Measurements from ENCODE around the gene CSF1.

Gene CSF1

GRCh38 chr1:109938556-109938955 lies 27.9 kb downstream of the CSF1 start:
- peaks cover 5% of the 10 kb centered on the region for H3K36me3 Mint-ChIP-seq (ENCODE audit: low read depth)
- no peaks in the 10 kb centered on the region for H3K4me1 Mint-ChIP-seq
- H3K4me3 Mint-ChIP-seq = no peak overlapping the region
- no peak overlapping the region for H3K27ac Mint-ChIP-seq
- TF ChIP-seq CTCF (IDR thresholded peaks at IDR 0.05; ENCODE audit: unreplicated experiment in 3 of 3) = no peak
- H3K27me3 Mint-ChIP-seq (ENCODE audit: low read depth) = peaks cover 6% of the 10 kb centered on the region
- peaks cover 24% of the 10 kb centered on the region for H3K9me3 Mint-ChIP-seq

- Mint-ChIP-seq H3K36me3 (ENCODE audit: low read depth) (no peaks in the 10 kb centered on the region), H3K27me3 (ENCODE audit: low read depth) (peaks cover 6% of the 10 kb centered on the region), H3K4me1 (no peaks in the 10 kb centered on the region), H3K4me3 (no peak overlapping the region), H3K9me3 (peaks cover 12% of the 10 kb centered on the region), H3K27ac (no peak overlapping the region)
- no peak for TF ChIP-seq CTCF (IDR thresholded peaks at IDR 0.05; ENCODE audit: unreplicated experiment in 3 of 3)
Observed at GRCh38 chr1:109942434-109942833, 31.8 kb downstream of the CSF1 start.

- no peak for TF ChIP-seq CTCF (IDR thresholded peaks at IDR 0.05; ENCODE audit: unreplicated experiment in 3 of 3)
- peaks cover 3% of the 10 kb centered on the region for H3K9me3 Mint-ChIP-seq
- peaks cover under 1% of the 10 kb centered on the region for H3K27me3 Mint-ChIP-seq (ENCODE audit: low read depth)
- H3K36me3 Mint-ChIP-seq (ENCODE audit: low read depth) = no peaks in the 10 kb centered on the region
- H3K4me1 Mint-ChIP-seq = no peaks in the 10 kb centered on the region
- no peak overlapping the region for H3K4me3 Mint-ChIP-seq
- no peak overlapping the region for H3K27ac Mint-ChIP-seq
Observed at GRCh38 chr1:109944541-109944940, 33.9 kb downstream of the CSF1 start.

- H3K36me3 Mint-ChIP-seq (ENCODE audit: low read depth) = no peaks in the 10 kb centered on the region
- TF ChIP-seq CTCF (IDR thresholded peaks at IDR 0.05; ENCODE audit: unreplicated experiment in 3 of 3) = no peak
- no peak overlapping the region for H3K27ac Mint-ChIP-seq
- H3K4me3 Mint-ChIP-seq = no peak overlapping the region
- no peaks in the 10 kb centered on the region for H3K4me1 Mint-ChIP-seq
- H3K9me3 Mint-ChIP-seq = peaks cover 2% of the 10 kb centered on the region
- no peaks in the 10 kb centered on the region for H3K27me3 Mint-ChIP-seq (ENCODE audit: low read depth)
Observed at GRCh38 chr1:109946511-109946910, 35.9 kb downstream of the CSF1 start.

- no peaks in the 10 kb centered on the region for H3K36me3 Mint-ChIP-seq (ENCODE audit: low read depth)
- H3K27me3 Mint-ChIP-seq (ENCODE audit: low read depth) = no peaks in the 10 kb centered on the region
- no peak overlapping the region for H3K27ac Mint-ChIP-seq
- TF ChIP-seq CTCF (IDR thresholded peaks at IDR 0.05; ENCODE audit: unreplicated experiment in 3 of 3) = no peak
- H3K4me3 Mint-ChIP-seq = no peak overlapping the region
- H3K4me1 Mint-ChIP-seq = no peaks in the 10 kb centered on the region
- H3K9me3 Mint-ChIP-seq = no peaks in the 10 kb centered on the region
Observed at GRCh38 chr1:109947582-109948284, 37.1 kb downstream of the CSF1 start.

GRCh38 chr1:109948285-109948630 lies 37.6 kb downstream of the CSF1 start:
- no peaks in the 10 kb centered on the region for H3K9me3 Mint-ChIP-seq
- TF ChIP-seq CTCF (IDR thresholded peaks at IDR 0.05; ENCODE audit: unreplicated experiment in 3 of 3) = no peak
- no peak overlapping the region for H3K4me3 Mint-ChIP-seq
- H3K36me3 Mint-ChIP-seq (ENCODE audit: low read depth) = no peaks in the 10 kb centered on the region
- H3K4me1 Mint-ChIP-seq = no peaks in the 10 kb centered on the region
- H3K27ac Mint-ChIP-seq = no peak overlapping the region
- H3K27me3 Mint-ChIP-seq (ENCODE audit: low read depth) = no peaks in the 10 kb centered on the region

Measured in nephron (organoid).